Tibial nerve (tissue), 4 donors: ENCODE data around the gene ANK2. TPM values are rescaled to one million over a fixed set of nuclear protein-coding genes. Genes with fewer than 3 reads are reported as not detected.

Experiments
- DNase-seq, 2 donors: peaks; one replicate each; pipeline ENCODE4 v3.0.0-alpha.2; 2019; ENCODE audit warnings: low spot score in 2 of 2
- H3K27ac ChIP-seq, 4 donors: fragments of 200-600 bp; sonication (generic) in 3 of 4; one replicate each; pipeline ENCODE4 v1.5.1; 2017 to 2019; ENCODE audit warnings: mild to moderate bottlenecking in 1 of 4
- H3K27me3 ChIP-seq, 2 donors: fragments of 200-600 bp; sonication (generic) in 1 of 2; one replicate each; pipeline versions ENCODE4 v1.5.1 to v1.6.0; 2017 to 2019
- H3K36me3 ChIP-seq, 3 donors: fragments of 200-600 bp; sonication (generic); one replicate each; pipeline ENCODE4 v1.5.1; 2018 to 2019
- H3K4me1 ChIP-seq, 4 donors: fragments of 200-600 bp; sonication (generic) in 3 of 4; one replicate each; pipeline ENCODE4 v1.5.1; 2017 to 2019
- H3K4me3 ChIP-seq, 4 donors: fragments of 200-600 bp; sonication (generic) in 3 of 4; one replicate each; pipeline ENCODE4 v1.5.1; 2017 to 2019; ENCODE audit warnings: mild to moderate bottlenecking in 1 of 4, moderate library complexity in 1 of 4
- H3K9me3 ChIP-seq, 4 donors: fragments of 200-600 bp; sonication (generic) in 3 of 4; one replicate each; pipeline ENCODE4 v1.5.1; 2017 to 2019
- CTCF ChIP-seq, 5 experiments: fragments of 200-600 bp in 3 of 5; fragments of 450-650 bp in 2 of 5; sonication (generic) in 3 of 5; IDR thresholded peaks; one replicate each; pipeline ENCODE4 v1.5.1; 2016 to 2019; ENCODE audit warnings: antibody characterized with exemption in 5 of 5, mild to moderate bottlenecking in 3 of 5, moderate library complexity in 2 of 5
- EP300 ChIP-seq, 2 donors: sonication (generic); formaldehyde crosslinking; IDR thresholded peaks; one replicate each; pipeline ENCODE4 v1.6.1; 2017; ENCODE audit warnings: antibody characterized with exemption in 2 of 2, mild to moderate bottlenecking in 1 of 2
- POLR2A ChIP-seq, 2 donors: fragments of 450-650 bp; IDR thresholded peaks; one replicate each; pipeline ENCODE4 v1.6.1; 2017; ENCODE audit warnings: antibody characterized with exemption in 2 of 2, mild to moderate bottlenecking in 2 of 2, moderate library complexity in 2 of 2
- WGBS, 2 donors: methylation state at CpG; one replicate each; pipeline ENCODE4 v1.1.5; 2018; 5-methylcytosine and 5-hydroxymethylcytosine counted together
- total RNA-seq, 4 donors: library from RNA; depleted of rRNA; stranded (reverse); fragments of >200 nt; gene quantifications; one replicate each; pipeline ENCODE4 v1.1.0, GENCODE V29; 2016

ANK2 gene
- total RNA-seq, 4 donors from 2014 or later, result 63.9 to 113 (median 87.5) TPM

- Histone ChIP-seq H3K36me3 (no peaks in the 10 kb centered on the region), H3K27me3 (no peaks in the 10 kb centered on the region), H3K4me3 (no peak overlapping the region), H3K4me1 (no peaks in the 10 kb centered on the region), H3K9me3 (no peaks in the 10 kb centered on the region), H3K27ac (no peak overlapping the region)
- WGBS, 2 donors, result 90 to 91% methylated on average over 9 of the region's 9 CpGs
- TF ChIP-seq EP300 (IDR thresholded peaks at IDR 0.05), result no peak
- no peak for TF ChIP-seq POLR2A (IDR thresholded peaks at IDR 0.05)
- TF ChIP-seq CTCF (IDR thresholded peaks at IDR 0.05), result no peak
- DNase-seq, result no peak
Measured at GRCh38 chr4:113073451-113074005, 24.1 kb downstream of the ANK2 start.

- H3K9me3 ChIP-seq, result no peaks in the 10 kb centered on the region
- TF ChIP-seq POLR2A (IDR thresholded peaks at IDR 0.05) (no peak), EP300 (IDR thresholded peaks at IDR 0.05) (no peak), CTCF (IDR thresholded peaks at IDR 0.05) (no peak)
- no peak overlapping the region for H3K4me3 ChIP-seq
- no peaks in the 10 kb centered on the region for H3K36me3 ChIP-seq
- no peak overlapping the region for H3K27ac ChIP-seq
- H3K27me3 ChIP-seq, result no peaks in the 10 kb centered on the region
- WGBS, 2 donors, result 47 to 53% methylated on average over 1 of the region's 1 CpG
- no peaks in the 10 kb centered on the region for H3K4me1 ChIP-seq
- DNase-seq, result no peak
Measured at GRCh38 chr4:113077575-113077974, 28.1 kb downstream of the ANK2 start.

- no peaks in the 10 kb centered on the region for H3K27me3 ChIP-seq
- no peaks in the 10 kb centered on the region for H3K36me3 ChIP-seq
- no peak for DNase-seq
- H3K4me1 ChIP-seq, result no peaks in the 10 kb centered on the region
- H3K9me3 ChIP-seq, result no peaks in the 10 kb centered on the region
- no peak overlapping the region for H3K27ac ChIP-seq
- H3K4me3 ChIP-seq, result no peak overlapping the region
- WGBS, 2 donors, result 93 to 96% methylated on average over 5 of the region's 5 CpGs
- no peak for TF ChIP-seq POLR2A (IDR thresholded peaks at IDR 0.05)
- TF ChIP-seq CTCF (IDR thresholded peaks at IDR 0.05), result no peak
- TF ChIP-seq EP300 (IDR thresholded peaks at IDR 0.05), result no peak
Measured at GRCh38 chr4:113078066-113078465, 28.6 kb downstream of the ANK2 start.

- no peaks in the 10 kb centered on the region for H3K4me1 ChIP-seq
- no peak overlapping the region for H3K4me3 ChIP-seq
- H3K9me3 ChIP-seq, result no peaks in the 10 kb centered on the region
- DNase-seq, result no peak
- H3K27me3 ChIP-seq, result no peaks in the 10 kb centered on the region
- no peaks in the 10 kb centered on the region for H3K36me3 ChIP-seq
- no peak for TF ChIP-seq EP300 (IDR thresholded peaks at IDR 0.05)
- no peak for TF ChIP-seq CTCF (IDR thresholded peaks at IDR 0.05)
- TF ChIP-seq POLR2A (IDR thresholded peaks at IDR 0.05), result no peak
- no peak overlapping the region for H3K27ac ChIP-seq
- 90 to 92% methylated on average over 9 of the region's 9 CpGs for WGBS, 2 donors
Measured at GRCh38 chr4:113080050-113080449, 30.6 kb downstream of the ANK2 start.

GRCh38 chr4:113080624-113081023 is 31.2 kb downstream of the ANK2 start:
- Histone ChIP-seq H3K4me3 (no peak overlapping the region), H3K27me3 (no peaks in the 10 kb centered on the region), H3K9me3 (no peaks in the 10 kb centered on the region), H3K27ac (no peak overlapping the region), H3K36me3 (no peaks in the 10 kb centered on the region), H3K4me1 (no peaks in the 10 kb centered on the region)
- 60 to 72% methylated on average over 2 of the region's 2 CpGs for WGBS, 2 donors
- TF ChIP-seq POLR2A (IDR thresholded peaks at IDR 0.05), result no peak
- no peak for TF ChIP-seq EP300 (IDR thresholded peaks at IDR 0.05)
- no peak for TF ChIP-seq CTCF (IDR thresholded peaks at IDR 0.05)
- no peak for DNase-seq
